ENCODE data around the gene MAML3.

Gene MAML3

GRCh38 chr4:139828966-139829664 is 324.9 kb downstream of the MAML3 start:
- DNase-seq: no peak

- no peak for DNase-seq
Observed at GRCh38 chr4:139826426-139826825, 327.6 kb downstream of the MAML3 start.

- DNase-seq: no peak
Observed at GRCh38 chr4:139825523-139826014, 328.4 kb downstream of the MAML3 start.

DNA sequence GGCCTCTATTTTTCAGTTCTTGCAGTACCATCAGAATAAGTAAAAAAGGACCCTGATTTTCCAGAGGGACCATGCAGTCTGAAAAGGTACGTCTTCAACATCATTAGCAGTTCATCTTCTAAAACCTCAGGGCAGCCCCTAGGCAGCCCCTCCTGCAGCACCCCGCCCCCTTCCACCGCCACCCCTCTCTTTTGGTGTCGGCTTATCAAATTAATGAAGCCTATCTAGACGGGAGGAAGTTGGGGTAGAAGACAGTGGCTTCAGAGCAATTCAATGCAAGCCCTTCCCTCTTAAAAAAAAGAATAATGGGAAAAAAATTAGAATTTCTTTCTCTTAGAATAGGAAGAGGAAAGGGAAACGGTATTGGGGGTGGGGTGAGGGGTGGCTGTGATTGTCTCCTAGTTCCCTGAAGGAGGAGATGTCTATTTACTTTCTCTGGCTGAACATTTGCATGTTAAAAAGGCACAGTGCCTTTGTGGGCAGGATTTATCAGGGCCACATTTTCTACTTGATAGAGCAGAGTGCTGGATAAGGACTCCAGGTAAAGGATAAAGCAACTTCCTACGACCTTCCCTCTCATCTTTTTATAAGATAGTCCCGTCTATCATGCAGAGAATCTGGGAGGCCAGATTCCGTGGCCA is 329.0 kb downstream of the MAML3 start:
- DNase-seq: no peak

- no peak for DNase-seq
Observed at GRCh38 chr4:139823746-139824145, 330.2 kb downstream of the MAML3 start.

GRCh38 chr4:139823345-139823744 is 330.6 kb downstream of the MAML3 start:
- DNase-seq: no peak

GRCh38 chr4:139822391-139822790 is 331.6 kb downstream of the MAML3 start:
- DNase-seq: no peak

DNA sequence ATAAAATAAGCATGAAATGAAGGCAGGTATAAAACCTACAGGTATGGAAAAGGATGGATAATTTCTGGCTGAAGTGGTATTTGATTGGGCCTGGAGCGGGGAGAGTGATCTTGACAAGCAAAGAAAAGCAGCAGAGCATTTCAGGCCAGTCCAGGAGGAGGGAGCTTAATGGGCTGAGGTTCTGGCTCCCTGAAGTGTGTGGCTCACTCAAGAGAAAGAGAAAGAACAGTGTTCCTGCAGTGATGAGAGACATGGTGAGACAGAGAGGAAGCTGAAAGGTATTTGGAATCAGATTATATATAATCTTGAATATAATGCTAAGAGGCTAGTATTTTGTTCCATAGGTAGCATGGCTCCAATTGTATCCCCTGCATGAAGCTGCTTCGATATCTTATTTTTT is 334.9 kb downstream of the MAML3 start:
- no peak for DNase-seq

- no peak for DNase-seq
Observed at GRCh38 chr4:139817657-139818452, 336.1 kb downstream of the MAML3 start.

GRCh38 chr4:139816856-139817255 is 337.1 kb downstream of the MAML3 start:
- DNase-seq: no peak

- DNase-seq: no peak
Observed at GRCh38 chr4:139815778-139816601, 338.0 kb downstream of the MAML3 start.

DNA sequence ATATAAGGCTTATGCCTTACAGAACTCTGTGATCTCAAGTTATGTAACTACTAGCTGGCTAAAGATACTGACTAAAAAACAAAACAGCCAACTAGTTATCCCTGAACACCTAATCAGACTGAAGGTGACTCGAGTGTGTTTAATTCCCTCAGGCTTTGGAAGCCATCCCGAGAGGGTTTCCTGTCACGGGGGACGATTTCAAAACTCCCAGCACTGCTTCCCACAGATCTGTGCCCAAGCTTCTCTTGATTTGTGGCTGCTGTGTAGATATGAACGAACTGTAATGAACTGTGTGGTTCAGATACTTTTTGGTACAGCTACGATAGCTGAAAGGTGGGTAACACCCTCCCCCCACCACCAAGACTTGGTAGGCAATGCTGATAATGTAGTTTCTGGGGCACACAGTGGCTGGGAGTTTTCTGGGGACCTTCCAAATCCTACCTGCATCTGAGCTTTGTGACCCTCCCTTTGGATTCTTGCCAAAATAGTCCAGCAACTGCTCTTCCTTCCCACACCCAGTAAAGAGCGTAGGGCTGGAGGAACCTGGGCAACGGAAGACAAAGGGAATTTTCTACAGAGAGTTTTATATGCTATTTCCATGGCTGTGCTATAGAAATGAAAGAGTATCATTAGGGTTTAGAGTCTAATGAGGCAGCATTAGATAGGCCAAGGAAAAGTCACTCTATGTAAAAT is 339.5 kb downstream of the MAML3 start:
- no peak for DNase-seq

DNA sequence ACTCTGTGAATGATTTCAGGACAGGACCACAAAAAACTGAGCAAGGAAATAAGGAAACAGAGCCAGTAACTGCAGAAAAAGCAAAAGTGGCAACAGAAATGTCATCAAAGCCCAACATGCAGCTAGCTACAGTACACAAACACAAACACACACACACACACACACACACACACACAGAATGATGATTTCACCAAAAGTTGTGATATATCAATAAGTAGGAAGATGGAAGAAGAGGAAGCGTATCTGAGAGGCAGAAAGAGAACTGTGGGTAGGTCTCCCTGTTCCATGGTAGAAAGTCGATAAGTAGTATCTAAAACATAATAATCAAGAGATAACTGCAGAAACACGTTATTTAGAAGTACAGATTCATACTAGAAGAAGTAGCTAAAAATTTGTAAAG is 340.1 kb downstream of the MAML3 start:
- no peak for DNase-seq

DNA sequence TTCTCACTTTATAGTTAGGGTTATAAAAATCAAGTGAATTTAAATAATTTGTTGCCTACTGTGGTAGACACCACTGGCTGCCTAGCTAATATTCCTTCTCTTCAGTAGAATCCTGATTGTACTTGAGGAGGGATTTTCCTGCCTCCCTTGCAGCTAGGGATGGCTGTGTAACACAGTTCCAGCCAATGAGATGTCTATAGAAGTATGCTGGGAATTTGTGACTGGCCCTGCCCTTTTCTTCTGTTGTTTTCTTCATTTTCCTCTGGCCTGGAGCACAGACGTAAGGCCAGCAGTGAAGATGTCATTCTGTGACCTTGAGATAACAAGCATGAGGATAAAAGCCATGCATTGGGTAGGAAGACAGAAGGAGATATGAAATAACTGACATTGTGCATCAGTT is 343.3 kb downstream of the MAML3 start:
- DNase-seq: no peak

DNA sequence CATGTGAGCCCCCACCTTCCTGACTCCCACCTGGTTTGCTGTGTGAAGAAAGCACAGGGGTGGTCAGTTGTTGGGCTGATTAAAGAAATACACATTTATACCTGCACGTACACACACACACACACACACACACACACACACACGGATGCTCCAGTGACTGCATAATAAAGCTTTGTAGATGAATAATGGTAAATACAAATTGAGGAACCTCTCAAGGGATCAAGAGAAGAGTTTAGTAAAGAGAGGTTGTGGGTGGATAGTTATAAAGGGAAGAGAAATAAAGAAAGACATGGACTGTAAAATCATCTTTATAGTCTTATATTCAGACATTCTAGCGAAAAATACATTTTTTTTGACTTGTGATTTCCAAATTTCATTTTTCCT is 344.2 kb downstream of the MAML3 start:
- DNase-seq: no peak

DNA sequence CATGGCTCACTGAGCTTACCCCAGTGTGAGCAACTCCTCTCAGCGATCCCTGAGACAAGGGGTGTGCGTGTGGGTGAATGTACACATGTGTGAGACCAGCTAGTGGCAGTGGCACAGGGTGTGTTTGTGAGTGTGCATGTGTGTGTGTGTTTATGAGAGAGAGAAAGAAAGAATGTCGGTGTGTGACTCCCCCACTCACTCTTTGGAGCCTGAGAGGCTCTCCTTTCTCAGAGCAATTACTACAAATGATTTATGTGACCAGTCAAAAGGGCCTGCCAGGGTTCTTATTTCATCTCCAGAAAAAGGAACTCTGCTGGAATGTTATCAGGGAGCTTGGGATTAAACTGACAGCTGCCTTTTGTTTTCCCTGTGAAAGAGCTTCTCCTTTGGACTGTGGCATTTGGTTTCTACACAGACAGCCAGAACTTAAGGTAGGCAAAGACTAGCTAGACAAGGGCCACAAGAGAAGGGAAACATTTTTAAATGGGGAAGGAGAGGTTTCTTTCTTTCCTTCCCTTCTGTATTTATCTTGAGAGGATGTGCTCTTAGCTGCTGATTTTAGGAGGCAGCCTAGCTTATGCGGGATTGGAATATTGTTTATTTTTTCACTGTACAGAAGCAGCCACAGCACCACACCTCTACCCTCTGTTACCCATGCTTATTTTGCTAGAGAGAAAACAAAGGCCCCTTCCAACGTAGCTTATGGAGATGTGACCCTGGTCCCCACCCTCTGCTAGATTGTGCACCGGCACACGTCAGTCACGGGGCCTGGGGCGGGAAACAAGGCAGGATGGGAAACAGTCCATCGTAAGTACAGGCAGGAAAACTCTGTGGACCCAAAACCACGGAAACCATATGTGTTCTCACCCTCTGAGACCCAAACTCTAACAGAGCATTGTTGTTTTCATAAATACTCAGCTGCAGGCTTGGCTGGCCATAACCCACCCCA is 344.9 kb downstream of the MAML3 start:
- DNase-seq: no peak

- DNase-seq: no peak
Observed at GRCh38 chr4:139808381-139808807, 345.6 kb downstream of the MAML3 start.

- no peak for DNase-seq
Observed at GRCh38 chr4:139807483-139807882, 346.5 kb downstream of the MAML3 start.

- no peak for DNase-seq
Observed at GRCh38 chr4:139806929-139807328, 347.1 kb downstream of the MAML3 start.

GRCh38 chr4:139802931-139803330 is 351.1 kb downstream of the MAML3 start:
- DNase-seq: no peak

- DNase-seq: no peak
Observed at GRCh38 chr4:139802488-139802887, 351.5 kb downstream of the MAML3 start.

Data from stimulated activated naive CD4-positive, alpha-beta T cell (primary cell).